ENCODE results near the gene TBC1D9B.

The TBC1D9B gene

DNA sequence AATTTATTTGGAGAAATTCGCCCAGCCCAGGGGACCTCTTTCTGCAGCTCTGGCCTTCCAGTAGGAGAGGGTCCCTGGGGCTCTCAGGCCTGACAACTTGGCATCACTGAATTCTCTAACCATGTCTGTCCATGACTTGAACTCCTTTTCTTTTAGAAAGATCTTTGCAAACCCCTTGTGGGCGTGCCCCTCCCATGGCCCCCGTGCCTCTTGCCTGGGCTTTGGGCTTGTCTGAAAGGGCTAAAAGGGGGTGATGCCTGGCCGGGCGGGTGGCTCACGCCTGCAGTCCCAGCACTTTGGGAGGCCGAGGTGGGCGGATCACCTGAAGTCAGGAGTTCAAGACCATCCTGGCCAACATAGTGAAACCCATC, 90.2 kb downstream of the TBC1D9B start:
- Mint-ChIP-seq H3K4me3 (no peak overlapping the region), H3K9me3 (no peaks in the 10 kb centered on the region), H3K27me3 (ENCODE audit: low read depth) (no peaks in the 10 kb centered on the region), H3K36me3 (ENCODE audit: low read depth) (peaks cover 23% of the 10 kb centered on the region), H3K4me1 (ENCODE audit: low read depth) (peaks cover 23% of the 10 kb centered on the region), H3K27ac (no peak overlapping the region)
- DNase-seq (ENCODE audit: low spot score): no peak

DNA sequence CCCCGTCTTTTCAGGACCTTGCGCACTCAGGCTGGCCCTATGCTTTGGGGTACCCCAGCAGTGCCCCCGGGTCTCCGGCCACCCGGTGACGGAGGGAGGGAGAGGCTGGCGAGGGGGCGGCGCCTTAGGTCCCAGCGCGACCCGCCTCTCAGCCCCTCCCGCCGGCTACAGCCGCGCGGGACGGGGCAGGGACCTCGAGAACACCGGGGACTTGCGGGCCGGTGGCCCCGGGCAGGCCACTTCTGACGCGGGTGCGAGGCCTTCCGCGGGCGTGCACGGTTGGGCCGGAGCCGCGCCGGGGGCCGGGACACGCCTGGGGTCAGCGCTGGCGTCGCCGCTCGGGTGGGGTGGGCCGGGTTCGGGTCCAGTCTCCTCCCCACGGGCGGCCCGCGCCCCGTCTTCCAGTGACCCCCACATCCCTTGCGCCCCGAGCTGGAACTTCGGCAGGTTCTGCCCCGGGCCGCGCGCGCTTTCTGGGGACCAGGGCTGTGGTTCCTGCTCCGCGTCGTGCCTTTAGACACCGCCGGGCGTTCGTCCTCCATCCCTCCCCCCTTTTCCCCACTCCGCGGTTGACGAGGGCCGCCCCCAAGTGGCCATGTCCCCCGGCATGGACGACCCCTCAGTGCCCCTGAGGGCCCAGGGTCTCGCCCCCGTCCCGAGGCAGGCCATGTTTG, 90.8 kb downstream of the TBC1D9B start:
- Mint-ChIP-seq H3K4me1 (ENCODE audit: low read depth) (peaks cover 17% of the 10 kb centered on the region), H3K4me3 (no peak overlapping the region), H3K36me3 (ENCODE audit: low read depth) (peaks cover 20% of the 10 kb centered on the region), H3K27ac (no peak overlapping the region), H3K27me3 (ENCODE audit: low read depth) (no peaks in the 10 kb centered on the region), H3K9me3 (no peaks in the 10 kb centered on the region)
- no peak for DNase-seq (ENCODE audit: low spot score)

DNA sequence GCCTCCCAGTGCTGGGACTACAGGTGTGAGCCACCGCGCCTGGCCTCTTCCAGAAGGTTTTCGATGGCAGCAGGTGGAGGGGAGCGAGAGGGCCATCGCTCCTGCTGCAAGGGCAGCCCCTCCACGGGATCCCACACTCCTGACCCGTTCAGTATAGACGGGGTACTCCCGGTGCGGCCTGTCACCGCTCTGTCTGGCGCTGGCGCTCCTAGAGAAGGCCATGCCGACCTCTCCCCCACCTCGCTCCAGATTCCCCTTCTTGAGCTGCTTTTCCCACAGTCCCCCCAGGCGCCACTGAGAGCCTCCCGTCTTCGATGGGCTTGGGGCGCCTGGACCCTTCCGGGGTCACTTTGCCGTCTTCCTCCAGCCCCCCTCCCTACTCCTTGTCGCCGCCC, 91.3 kb downstream of the TBC1D9B start:
- H3K36me3 Mint-ChIP-seq (ENCODE audit: low read depth): peaks cover 18% of the 10 kb centered on the region
- H3K4me3 Mint-ChIP-seq: no peak overlapping the region
- no peak overlapping the region for H3K27ac Mint-ChIP-seq
- peaks cover 14% of the 10 kb centered on the region for H3K4me1 Mint-ChIP-seq (ENCODE audit: low read depth)
- DNase-seq (ENCODE audit: low spot score): no peak
- no peaks in the 10 kb centered on the region for H3K9me3 Mint-ChIP-seq
- no peaks in the 10 kb centered on the region for H3K27me3 Mint-ChIP-seq (ENCODE audit: low read depth)

DNA sequence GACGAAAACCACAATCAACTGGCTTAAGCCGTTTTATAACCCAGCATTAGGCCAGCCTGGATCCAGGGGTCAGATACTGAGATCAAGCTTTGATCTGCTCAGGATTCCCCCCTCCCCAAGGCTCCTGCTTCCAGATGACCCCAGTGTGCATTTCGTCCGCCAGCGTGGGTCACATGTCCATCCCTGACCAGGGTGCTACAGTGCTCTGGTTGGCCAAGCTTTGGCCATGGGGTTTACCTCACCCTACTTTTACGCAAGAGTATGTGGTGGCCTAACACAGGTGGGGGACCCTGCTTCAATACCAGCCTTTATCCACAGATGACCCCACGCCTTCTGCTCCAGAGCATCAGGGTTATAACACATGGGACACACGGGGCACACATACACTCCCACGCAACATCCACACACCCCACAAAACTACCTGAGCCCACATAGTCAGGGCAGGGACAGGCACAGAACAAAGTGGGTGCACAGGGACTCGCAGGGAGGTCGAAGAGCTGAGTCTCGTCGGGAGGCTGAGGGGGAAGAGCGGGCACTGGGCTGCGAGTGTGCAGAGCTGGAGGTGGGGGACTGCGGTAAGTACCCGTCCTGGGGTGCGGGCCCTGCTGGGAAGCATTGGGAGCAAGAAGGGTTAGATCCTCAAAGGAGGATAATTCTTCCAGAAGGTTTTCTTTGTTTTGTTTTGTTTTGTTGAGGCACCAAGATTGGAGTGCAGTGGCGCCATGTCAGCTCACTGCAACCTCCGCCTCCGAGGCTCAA, 92.0 kb downstream of the TBC1D9B start:
- H3K27ac Mint-ChIP-seq: no peak overlapping the region
- peak overlapping the region; percentile 30 for H3K4me3 Mint-ChIP-seq
- peaks cover 14% of the 10 kb centered on the region for H3K4me1 Mint-ChIP-seq (ENCODE audit: low read depth)
- peaks cover 20% of the 10 kb centered on the region for H3K36me3 Mint-ChIP-seq (ENCODE audit: low read depth)
- H3K27me3 Mint-ChIP-seq (ENCODE audit: low read depth): no peaks in the 10 kb centered on the region
- H3K9me3 Mint-ChIP-seq: no peaks in the 10 kb centered on the region
- DNase-seq (ENCODE audit: low spot score): no peak

DNA sequence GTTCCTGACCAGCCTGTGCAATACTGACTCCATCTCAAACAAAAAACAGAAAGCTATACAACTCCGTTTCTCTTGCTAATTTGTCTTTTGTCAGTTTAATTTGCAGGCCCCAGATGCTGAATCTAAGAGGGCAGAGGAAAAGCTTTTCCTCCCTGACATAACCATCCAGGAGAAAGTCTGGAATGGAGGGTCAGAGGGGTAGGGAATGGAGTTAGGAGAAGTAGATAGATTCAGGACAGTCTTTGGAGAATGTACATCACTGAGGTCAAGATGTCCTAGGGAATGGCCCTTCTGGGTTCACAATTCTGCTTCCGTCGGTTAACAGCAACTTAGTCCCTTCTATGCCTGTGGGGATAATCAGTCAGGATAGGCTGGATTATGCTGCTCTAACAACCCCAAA, 93.6 kb downstream of the TBC1D9B start:
- Mint-ChIP-seq H3K4me3 (no peak overlapping the region), H3K27me3 (ENCODE audit: low read depth) (no peaks in the 10 kb centered on the region), H3K36me3 (ENCODE audit: low read depth) (peaks cover 22% of the 10 kb centered on the region), H3K9me3 (no peaks in the 10 kb centered on the region), H3K27ac (no peak overlapping the region), H3K4me1 (ENCODE audit: low read depth) (peaks cover 7% of the 10 kb centered on the region)
- no peak for DNase-seq (ENCODE audit: low spot score)

DNA sequence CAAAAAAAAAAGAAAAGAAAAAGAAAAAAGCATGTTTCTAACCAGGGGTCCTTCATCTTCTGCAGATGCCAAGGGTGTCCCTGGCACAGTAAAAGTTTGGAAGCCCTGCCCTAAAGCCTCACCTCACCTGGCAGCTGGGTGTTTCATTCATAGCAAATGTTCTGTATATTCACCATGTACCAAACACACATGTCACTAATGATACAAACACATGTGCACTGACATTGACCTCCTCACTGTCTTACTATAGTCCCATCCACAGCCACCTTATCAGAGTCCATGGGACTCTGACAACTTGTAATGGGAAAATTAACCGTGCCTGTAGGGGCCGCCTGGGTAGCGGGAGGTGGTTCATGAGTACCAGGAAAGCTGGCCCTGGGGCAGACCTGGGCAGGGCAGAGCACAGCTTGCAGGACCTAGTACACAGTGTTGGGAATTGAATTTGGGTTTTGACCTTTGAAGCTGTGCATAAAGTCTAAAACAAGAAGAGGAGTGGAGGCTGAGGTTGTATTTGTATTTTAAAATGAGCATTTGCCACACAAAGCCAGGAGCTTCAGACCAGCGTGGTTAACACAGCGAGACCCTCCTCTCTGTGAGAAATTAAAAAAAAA, 94.6 kb downstream of the TBC1D9B start:
- H3K27me3 Mint-ChIP-seq (ENCODE audit: low read depth): no peaks in the 10 kb centered on the region
- H3K27ac Mint-ChIP-seq: no peak overlapping the region
- no peak overlapping the region for H3K4me3 Mint-ChIP-seq
- DNase-seq (ENCODE audit: low spot score): no peak
- H3K4me1 Mint-ChIP-seq (ENCODE audit: low read depth): peaks cover 5% of the 10 kb centered on the region
- H3K9me3 Mint-ChIP-seq: no peaks in the 10 kb centered on the region
- H3K36me3 Mint-ChIP-seq (ENCODE audit: low read depth): peaks cover 22% of the 10 kb centered on the region

DNA sequence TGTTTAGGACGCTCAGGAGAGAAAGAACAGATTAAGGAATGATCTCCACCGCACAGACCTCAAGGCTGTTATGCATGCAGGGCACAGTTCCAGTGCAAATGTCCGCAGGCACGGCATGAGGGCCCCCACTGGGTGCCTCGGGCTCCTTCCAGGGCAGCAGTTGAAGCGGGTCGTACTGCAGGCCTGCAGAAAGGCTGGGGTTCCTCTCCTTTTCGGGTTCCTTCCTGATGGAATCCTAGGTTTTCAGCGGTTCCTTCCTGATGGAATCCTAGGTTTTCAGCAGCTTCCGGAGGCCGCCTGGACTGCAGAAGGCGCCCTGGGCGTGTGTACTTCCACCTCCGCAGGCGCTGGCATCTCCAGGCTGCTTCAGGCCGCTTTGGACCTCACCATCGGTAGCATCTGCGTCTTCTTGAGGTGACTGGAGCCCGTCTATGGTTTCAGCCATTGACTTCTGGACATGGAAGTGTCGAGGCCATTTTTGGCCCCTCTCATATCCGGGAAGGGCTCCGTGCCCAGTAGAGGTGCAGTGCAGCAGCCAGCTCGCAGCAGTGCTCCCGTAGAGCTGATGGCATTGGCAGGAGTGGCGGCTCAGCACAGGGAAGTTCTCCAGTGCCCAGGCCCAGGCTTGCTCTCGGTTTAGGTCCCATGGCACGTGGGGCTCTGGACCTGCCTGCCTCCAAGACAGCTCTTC, 95.4 kb downstream of the TBC1D9B start:
- Mint-ChIP-seq H3K27ac (no peak overlapping the region), H3K27me3 (ENCODE audit: low read depth) (no peaks in the 10 kb centered on the region), H3K36me3 (ENCODE audit: low read depth) (peaks cover 22% of the 10 kb centered on the region), H3K9me3 (no peaks in the 10 kb centered on the region), H3K4me1 (ENCODE audit: low read depth) (peaks cover 2% of the 10 kb centered on the region), H3K4me3 (no peak overlapping the region)
- DNase-seq (ENCODE audit: low spot score): no peak

Data from T-helper 2 cell treated with Interferon-gamma antibody and Interleukin-4, amounts not matched to agents 5 μg/mL and 100 μg/mL, for 36 hours (primary cell).